Keratinocyte (primary cell): ENCODE data around the gene APLP2. TPM values are rescaled to one million over a fixed set of nuclear protein-coding genes. Genes with fewer than 3 reads are reported as not detected.

Experiments
- DNase-seq: peaks from one replicate; pipeline ENCODE4 v3.0.0-alpha.2; 2011; ENCODE audit warnings: low read depth, missing footprints, low spot score
- FAIRE-seq: peaks from 2 replicates; lab custom pipeline; 2011; peaks lifted over from hg19 to GRCh38; lab: Jason Lieb, UNC
- H2AFZ ChIP-seq: 2 replicates; pipeline ENCODE4 v1.6.0; 2012; ENCODE audit warnings: low read length, control low read depth, inconsistent platforms; ENCODE audit not compliant: control insufficient read depth
- H3K27ac ChIP-seq: 2 replicates; pipeline ENCODE4 v1.5.1; 2011; ENCODE audit warnings: low read length; ENCODE audit not compliant: control insufficient read depth, insufficient read depth
- H3K27me3 ChIP-seq: 3 replicates; pipeline ENCODE4 v1.6.0; 2011; ENCODE audit warnings: low read length; ENCODE audit not compliant: control insufficient read depth, insufficient read depth; ENCODE audit errors: extremely low read depth
- H3K36me3 ChIP-seq, 2 experiments: 2 replicates in 1 of 2; 3 replicates in 1 of 2; pipeline ENCODE4 v1.5.1; 2011; ENCODE audit warnings: low read length in 2 of 2, mild to moderate bottlenecking in 1 of 2; ENCODE audit not compliant: control insufficient read depth in 2 of 2, insufficient read depth in 2 of 2; ENCODE audit errors: extremely low read depth in 1 of 2
- H3K4me1 ChIP-seq: 3 replicates; pipeline ENCODE4 v1.5.1; 2011; ENCODE audit warnings: low read length; ENCODE audit not compliant: control insufficient read depth, insufficient read depth; ENCODE audit errors: extremely low read depth
- H3K4me2 ChIP-seq: 3 replicates; pipeline ENCODE4 v1.6.0; 2011; ENCODE audit warnings: low read depth, low read length; ENCODE audit not compliant: control insufficient read depth, insufficient read depth; ENCODE audit errors: extremely low read depth
- H3K4me3 ChIP-seq, 3 experiments: fragments of 200-600 bp in 1 of 3; sonication (generic) in 1 of 3; 2 replicates in 2 of 3; 3 replicates in 1 of 3; pipeline ENCODE4 v1.5.1; 2011 to 2016; ENCODE audit warnings: low read length in 3 of 3, mild to moderate bottlenecking in 3 of 3, control low read depth in 2 of 3, inconsistent platforms in 1 of 3, low read depth in 1 of 3, mixed read lengths in 1 of 3, mixed run types in 1 of 3, moderate library complexity in 1 of 3; ENCODE audit not compliant: control insufficient read depth in 2 of 3, insufficient read depth in 2 of 3; ENCODE audit errors: extremely low read depth in 1 of 3
- H3K79me2 ChIP-seq: 2 replicates; pipeline ENCODE4 v1.6.0; 2012; ENCODE audit warnings: low read length; ENCODE audit not compliant: control insufficient read depth, insufficient read depth
- H3K9ac ChIP-seq: 3 replicates; pipeline ENCODE4 v1.6.0; 2011; ENCODE audit warnings: low read length; ENCODE audit not compliant: control insufficient read depth, insufficient read depth; ENCODE audit errors: extremely low read depth
- H3K9me1 ChIP-seq: 3 replicates; pipeline ENCODE4 v1.6.0; 2011; ENCODE audit warnings: low read length; ENCODE audit not compliant: control insufficient read depth, insufficient read depth; ENCODE audit errors: extremely low read depth
- H3K9me3 ChIP-seq: 2 replicates; pipeline ENCODE4 v1.5.1; 2012; ENCODE audit warnings: low read depth, low read length; ENCODE audit not compliant: control insufficient read depth
- H4K20me1 ChIP-seq: 3 replicates; pipeline ENCODE4 v1.6.0; 2011; ENCODE audit warnings: low read length; ENCODE audit not compliant: control insufficient read depth, insufficient read depth; ENCODE audit errors: extremely low read depth
- CTCF ChIP-seq, 3 experiments: IDR thresholded peaks in 1 of 3; conservative IDR thresholded peaks in 1 of 3; optimal IDR thresholded peaks in 1 of 3; 2 replicates in 2 of 3; 3 replicates in 1 of 3; pipeline versions ENCODE3 to v1.5.1; 2011; ENCODE audit warnings: low read length in 3 of 3, mild to moderate bottlenecking in 3 of 3, moderate library complexity in 2 of 3, control low read depth in 1 of 3, inconsistent platforms in 1 of 3; ENCODE audit not compliant: insufficient read depth in 2 of 3; ENCODE audit errors: extremely low read depth in 1 of 3
- EZH2 ChIP-seq: IDR thresholded peaks from one replicate; pipeline ENCODE4 v1.6.1; 2012; ENCODE audit warnings: inconsistent platforms, mild to moderate bottlenecking, low read length, moderate library complexity
- dilution Hi-C: fragments of 300-500 bp; cut with MboI; formaldehyde crosslinking; loops from one replicate; pipeline ENCODE4 v1.7.0; 2020; ENCODE audit warnings: low sequenced_read_pairs; ENCODE audit not compliant: extremely low pct_ligation_motif_present
- polyA plus RNA-seq, 5 experiments: library from polyadenylated mRNA; depleted of rRNA in 3 of 5; stranded (reverse) in 3 of 5; stranded (forward) in 1 of 5; unstranded in 1 of 5; fragments of >200 nt; gene quantifications; 1 replicate in 1 of 5; 2 replicates in 3 of 5; 3 replicates in 1 of 5; pipeline versions ENCODE4 v1.2.1 to v1.2.3, GENCODE V29; 2011 to 2012; ENCODE audit warnings: missing spikeins in 2 of 5, low read depth in 1 of 5, low replicate concordance in 1 of 5

APLP2 gene
- polyA plus RNA-seq, 1 donor (not counting 4 experiments of a cell fraction or from before 2014, with no cell fraction given), result 531 TPM

- Histone ChIP-seq H4K20me1 (peaks cover 17% of the 10 kb centered on the region), H3K27me3 (no peaks in the 10 kb centered on the region), H3K79me2 (peaks cover 79% of the 10 kb centered on the region), H2AFZ (no peak overlapping the region), H3K9ac (no peak overlapping the region), H3K4me3 (no peak overlapping the region), H3K4me1 (peaks cover 17% of the 10 kb centered on the region), H3K27ac (no peak overlapping the region), H3K9me3 (no peaks in the 10 kb centered on the region), H3K36me3 (peaks cover 0 to 2% of the 10 kb centered on the region in 2 experiments), H3K9me1 (no peaks in the 10 kb centered on the region), H3K4me2 (no peak overlapping the region)
- dilution Hi-C loops, result no loop called here
- no peak for FAIRE-seq
- TF ChIP-seq EZH2, result no peak
- no peak for TF ChIP-seq CTCF (optimal IDR thresholded peaks at IDR 0.05 in 1 of 3, IDR thresholded peaks at IDR 0.05 in 1 of 3, conservative IDR thresholded peaks at IDR 0.05 in 1 of 3; ENCODE audit: extremely low read depth in 1 of 3, insufficient read depth in 2 of 3, low read length in 3 of 3)
- no peak for DNase-seq
Observed at GRCh38 chr11:130086669-130087068, 17.0 kb downstream of the APLP2 start.

GRCh38 chr11:130087294-130087926 is 17.7 kb downstream of the APLP2 start:
- Histone ChIP-seq H3K9ac (no peak overlapping the region), H3K27ac (no peak overlapping the region), H2AFZ (no peak overlapping the region), H3K4me3 (no peak overlapping the region), H3K27me3 (no peaks in the 10 kb centered on the region), H3K79me2 (peaks cover 73% of the 10 kb centered on the region), H3K4me2 (no peak overlapping the region), H3K4me1 (peaks cover 17% of the 10 kb centered on the region), H3K9me1 (no peaks in the 10 kb centered on the region), H3K36me3 (peaks cover 0 to 2% of the 10 kb centered on the region in 2 experiments), H4K20me1 (peaks cover 17% of the 10 kb centered on the region), H3K9me3 (no peaks in the 10 kb centered on the region)
- dilution Hi-C loops, result no loop called here
- FAIRE-seq (no peak), DNase-seq (no peak)
- TF ChIP-seq EZH2, result no peak
- no peak for TF ChIP-seq CTCF (optimal IDR thresholded peaks at IDR 0.05 in 1 of 3, IDR thresholded peaks at IDR 0.05 in 1 of 3, conservative IDR thresholded peaks at IDR 0.05 in 1 of 3; ENCODE audit: extremely low read depth in 1 of 3, insufficient read depth in 2 of 3, low read length in 3 of 3)
